ENCODE measurements around the gene PYDC1.
A peak's percentile ranks its signal among the peaks of the same experiment; 100 is the strongest.

PYDC1 gene

DNA sequence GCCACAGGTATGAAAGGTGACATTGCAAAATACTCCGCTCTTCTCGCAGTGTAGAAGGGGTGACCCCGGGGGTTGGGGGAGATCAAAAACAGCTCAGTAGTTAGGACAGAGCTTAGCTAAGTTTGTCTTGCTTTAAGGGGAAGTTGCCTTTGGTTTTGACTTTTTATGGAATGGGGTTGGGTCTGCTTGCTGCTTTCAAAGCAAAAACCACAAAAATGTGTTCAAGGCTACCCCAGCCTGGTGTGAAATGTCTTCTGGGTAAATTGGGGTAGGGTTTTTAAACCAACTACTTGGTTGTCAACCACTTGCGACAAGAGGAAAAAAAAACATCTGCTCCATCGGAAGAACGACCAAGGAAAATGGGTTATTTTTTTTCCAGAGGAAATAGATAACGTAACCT lies 30.8 kb downstream of the PYDC1 start:
- Histone ChIP-seq H3K27me3 (no peaks in the 10 kb centered on the region), H3K36me3 (peaks cover 82 to 89% (median 89%) of the 10 kb centered on the region in 3 donors), H3K4me1 (peaks cover 0 to 30% (median 28%) of the 10 kb centered on the region in 4 donors), H3K4me3 (no peak overlapping the region), H3K9me3 (no peaks in the 10 kb centered on the region), H3K27ac (no peak overlapping the region)
- intact Hi-C loops (cut with DNase I; ENCODE audit: low total_unique reads): loop anchor here (10.0 kb wide), 1 partner anchor 319 kb away; the partner anchor contains the start of gene RUSF1
- TF ChIP-seq, protein P1, sequence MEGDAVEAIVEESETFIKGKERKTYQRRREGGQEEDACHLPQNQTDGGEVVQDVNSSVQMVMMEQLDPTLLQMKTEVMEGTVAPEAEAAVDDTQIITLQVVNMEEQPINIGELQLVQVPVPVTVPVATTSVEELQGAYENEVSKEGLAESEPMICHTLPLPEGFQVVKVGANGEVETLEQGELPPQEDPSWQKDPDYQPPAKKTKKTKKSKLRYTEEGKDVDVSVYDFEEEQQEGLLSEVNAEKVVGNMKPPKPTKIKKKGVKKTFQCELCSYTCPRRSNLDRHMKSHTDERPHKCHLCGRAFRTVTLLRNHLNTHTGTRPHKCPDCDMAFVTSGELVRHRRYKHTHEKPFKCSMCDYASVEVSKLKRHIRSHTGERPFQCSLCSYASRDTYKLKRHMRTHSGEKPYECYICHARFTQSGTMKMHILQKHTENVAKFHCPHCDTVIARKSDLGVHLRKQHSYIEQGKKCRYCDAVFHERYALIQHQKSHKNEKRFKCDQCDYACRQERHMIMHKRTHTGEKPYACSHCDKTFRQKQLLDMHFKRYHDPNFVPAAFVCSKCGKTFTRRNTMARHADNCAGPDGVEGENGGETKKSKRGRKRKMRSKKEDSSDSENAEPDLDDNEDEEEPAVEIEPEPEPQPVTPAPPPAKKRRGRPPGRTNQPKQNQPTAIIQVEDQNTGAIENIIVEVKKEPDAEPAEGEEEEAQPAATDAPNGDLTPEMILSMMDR (IDR thresholded peaks at IDR 0.05): no peak
- DNase-seq: no peak

DNA sequence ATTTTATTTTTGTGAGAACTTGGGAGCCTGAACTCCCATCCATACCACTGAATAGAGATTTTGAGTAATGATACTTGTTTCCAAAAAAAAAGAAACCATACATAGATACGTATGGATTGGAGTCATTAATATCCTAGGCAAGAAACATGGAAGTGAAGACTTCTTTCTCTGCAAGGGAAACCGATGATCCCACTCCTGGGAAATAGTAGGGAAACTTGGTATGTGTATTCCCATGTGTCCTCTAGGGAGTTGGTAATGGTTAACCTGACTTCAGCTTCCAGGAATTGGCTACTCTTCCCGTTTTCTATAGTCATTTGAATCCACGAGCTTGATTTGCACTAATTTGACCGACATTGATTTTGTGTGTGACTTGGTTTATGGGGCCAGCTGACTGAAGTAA lies 31.6 kb downstream of the PYDC1 start:
- Histone ChIP-seq H3K4me1 (peaks cover 0 to 31% (median 30%) of the 10 kb centered on the region in 4 donors), H3K36me3 (peaks cover 73 to 80% (median 80%) of the 10 kb centered on the region in 3 donors), H3K27me3 (no peaks in the 10 kb centered on the region), H3K4me3 (no peak overlapping the region), H3K27ac (no peak overlapping the region), H3K9me3 (no peaks in the 10 kb centered on the region)
- no peak for DNase-seq
- TF ChIP-seq, protein P1 (IDR thresholded peaks at IDR 0.05): no peak
- intact Hi-C loops (cut with DNase I; ENCODE audit: low total_unique reads): loop anchor here (10.0 kb wide), 1 partner anchor 319 kb away; the partner anchor contains the start of gene RUSF1

DNA sequence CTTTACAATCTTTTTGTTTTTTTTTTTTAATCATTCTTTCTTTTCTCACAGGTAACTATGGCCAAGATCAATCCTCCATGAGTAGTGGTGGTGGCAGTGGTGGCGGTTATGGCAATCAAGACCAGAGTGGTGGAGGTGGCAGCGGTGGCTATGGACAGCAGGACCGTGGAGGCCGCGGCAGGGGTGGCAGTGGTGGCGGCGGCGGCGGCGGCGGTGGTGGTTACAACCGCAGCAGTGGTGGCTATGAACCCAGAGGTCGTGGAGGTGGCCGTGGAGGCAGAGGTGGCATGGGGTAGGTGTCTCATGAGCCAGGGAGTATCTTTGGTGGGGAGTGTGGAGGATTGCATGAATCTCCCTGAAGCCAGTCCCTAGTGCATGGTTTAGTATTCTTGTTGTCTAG lies 32.0 kb downstream of the PYDC1 start:
- TF ChIP-seq, protein P1 (IDR thresholded peaks at IDR 0.05): no peak
- H3K4me1 ChIP-seq: peaks cover 0 to 31% (median 30%) of the 10 kb centered on the region in 4 donors
- H3K36me3 ChIP-seq: peaks cover 69 to 76% (median 76%) of the 10 kb centered on the region in 3 donors
- H3K4me3 ChIP-seq: no peak overlapping the region
- no peak for DNase-seq
- no peaks in the 10 kb centered on the region for H3K9me3 ChIP-seq
- no peak overlapping the region for H3K27ac ChIP-seq
- intact Hi-C loops (cut with DNase I; ENCODE audit: low total_unique reads): loop anchor here (10.0 kb wide), 1 partner anchor 320 kb away; the partner anchor contains the start of gene RUSF1
- no peaks in the 10 kb centered on the region for H3K27me3 ChIP-seq

DNA sequence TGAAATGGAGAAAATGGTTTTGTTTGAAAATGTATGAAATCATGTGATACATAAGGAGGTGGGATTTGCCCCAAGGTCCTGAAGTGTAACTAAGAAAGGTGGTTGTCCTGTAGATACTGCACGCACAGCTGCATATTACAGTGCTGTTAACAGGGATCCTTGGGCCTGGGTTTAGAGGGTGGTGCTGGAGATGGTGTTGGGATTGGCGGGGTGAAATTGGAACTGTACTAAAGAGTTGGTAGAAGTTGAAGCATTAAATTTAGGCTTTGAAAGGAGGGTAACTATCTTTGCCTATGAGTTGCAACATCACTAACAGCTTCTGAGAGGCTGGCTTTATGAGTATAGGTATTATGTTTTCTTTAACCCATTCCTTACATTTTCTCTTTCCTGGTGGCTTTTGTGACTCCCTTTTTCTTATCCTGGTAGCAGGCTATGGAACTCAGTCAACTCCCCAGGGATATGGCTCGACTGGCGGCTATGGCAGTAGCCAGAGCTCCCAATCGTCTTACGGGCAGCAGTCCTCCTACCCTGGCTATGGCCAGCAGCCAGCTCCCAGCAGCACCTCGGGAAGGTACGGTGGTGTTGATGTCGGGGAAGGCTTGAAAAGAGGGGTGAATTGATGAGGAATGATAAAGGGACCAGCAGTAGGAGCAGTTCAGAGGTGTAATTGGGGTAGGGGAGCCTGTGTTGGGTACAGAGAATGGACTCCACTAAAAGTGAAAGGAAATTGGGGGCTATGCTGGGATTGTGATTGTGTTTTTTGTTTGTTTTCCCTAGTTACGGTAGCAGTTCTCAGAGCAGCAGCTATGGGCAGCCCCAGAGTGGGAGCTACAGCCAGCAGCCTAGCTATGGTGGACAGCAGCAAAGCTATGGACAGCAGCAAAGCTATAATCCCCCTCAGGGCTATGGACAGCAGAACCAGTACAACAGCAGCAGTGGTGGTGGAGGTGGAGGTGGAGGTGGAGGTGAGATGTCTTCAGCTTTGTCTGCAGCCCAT lies 33.2 kb downstream of the PYDC1 start:
- intact Hi-C loops (cut with DNase I; ENCODE audit: low total_unique reads): loop anchor here (10.0 kb wide), 1 partner anchor 321 kb away; the partner anchor contains the start of gene RUSF1
- peaks cover 57 to 64% (median 64%) of the 10 kb centered on the region in 3 donors for H3K36me3 ChIP-seq
- peaks cover 0 to 37% (median 36%) of the 10 kb centered on the region in 4 donors for H3K4me1 ChIP-seq

DNA sequence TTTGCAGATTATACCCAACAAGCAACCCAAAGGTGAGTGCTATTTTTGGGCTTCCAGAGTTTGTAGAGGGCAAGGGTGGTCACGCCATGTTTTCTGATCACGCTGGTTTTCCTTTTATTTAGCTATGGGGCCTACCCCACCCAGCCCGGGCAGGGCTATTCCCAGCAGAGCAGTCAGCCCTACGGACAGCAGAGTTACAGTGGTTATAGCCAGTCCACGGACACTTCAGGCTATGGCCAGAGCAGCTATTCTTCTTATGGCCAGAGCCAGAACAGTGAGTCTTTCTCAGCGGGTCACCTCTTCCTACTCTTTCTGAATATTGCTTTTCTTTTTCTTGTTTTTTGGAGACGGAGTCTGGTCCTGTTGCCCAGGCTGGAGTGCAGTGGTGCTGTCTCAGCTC lies 34.5 kb downstream of the PYDC1 start:
- Histone ChIP-seq H3K4me1 (peaks cover 0 to 39% (median 37%) of the 10 kb centered on the region in 4 donors), H3K4me3 (peak overlapping the region; percentile 78 to 100)
- intact Hi-C loops (cut with DNase I; ENCODE audit: low total_unique reads): loop anchor here (10.0 kb wide), 1 partner anchor 322 kb away; the partner anchor contains the start of gene RUSF1

More for the DNA sequence above, 33.2 kb downstream of the PYDC1 start:
- no peaks in the 10 kb centered on the region for H3K9me3 ChIP-seq
- H3K27ac ChIP-seq: no peak overlapping the region
- no peak for DNase-seq
- no peaks in the 10 kb centered on the region for H3K27me3 ChIP-seq
- H3K4me3 ChIP-seq: no peak overlapping the region
- TF ChIP-seq, protein P1 (IDR thresholded peaks at IDR 0.05): no peak

More for the DNA sequence above, 34.5 kb downstream of the PYDC1 start:
- no peak for DNase-seq
- Histone ChIP-seq H3K9me3 (no peaks in the 10 kb centered on the region), H3K27ac (peak overlapping the region in 1 of 2 donors; percentile 14), H3K27me3 (no peaks in the 10 kb centered on the region), H3K36me3 (peaks cover 44 to 51% (median 51%) of the 10 kb centered on the region in 3 donors)
- TF ChIP-seq, protein P1 (IDR thresholded peaks at IDR 0.05): no peak

Measured in tibial artery (tissue), 4 donors.